Measurements from ENCODE around the gene TP53AIP1.

GRCh38 chr11:128921793-128922192 lies 20.9 kb downstream of the TP53AIP1 start:
- TF ChIP-seq GATA2 (IDR thresholded peaks at IDR 0.05; ENCODE audit: low read depth, low read length) (no peak), GATA3 (IDR thresholded peaks at IDR 0.05; ENCODE audit: low read depth, low read length) (no peak)

Data from SH-SY5Y (cell line).